ENCODE data around the gene CDKAL1. TPM values are rescaled to one million over a fixed set of nuclear protein-coding genes. Genes with fewer than 3 reads are reported as not detected.

The CDKAL1 gene
- total and polyA plus RNA-seq, 10 of the 15 experiments (the other 5 are each of a cell fraction or from before 2014, with no cell fraction given) = 10.7 to 26.9 (median 17.3) TPM

GRCh38 chr6:20978151-20978614, 443.9 kb downstream of the CDKAL1 start (continued):
- TF ChIP-seq CEBPZ (IDR thresholded peaks at IDR 0.05; ENCODE audit: low read depth, low read length) (no peak), SMC3 (IDR thresholded peaks at IDR 0.05; ENCODE audit: borderline replicate concordance, low read length) (no peak), SMARCA5 (IDR thresholded peaks at IDR 0.05) (no peak), IKZF2 (IDR thresholded peaks at IDR 0.05) (peak; percentile 67 to 72), ZSCAN29 (IDR thresholded peaks at IDR 0.05) (no peak), MYC (IDR thresholded peaks at IDR 0.05; ENCODE audit: insufficient read depth, insufficient read length, insufficient replicate concordance, low read length, severe bottlenecking) (no peak), MTA3 (IDR thresholded peaks at IDR 0.05; ENCODE audit: borderline replicate concordance, low read length) (no peak), NR2C2 (IDR thresholded peaks at IDR 0.05; ENCODE audit: borderline replicate concordance, control insufficient read depth, insufficient read length, low read depth) (no peak), BMI1 (IDR thresholded peaks at IDR 0.05; ENCODE audit: borderline replicate concordance) (no peak), SIX5 (IDR thresholded peaks at IDR 0.05; ENCODE audit: low read depth, low read length, severe bottlenecking) (no peak), NR2C1 (IDR thresholded peaks at IDR 0.05) (no peak), NFYB (IDR thresholded peaks at IDR 0.05; ENCODE audit: insufficient read depth, low read depth, low read length) (no peak), POLR2AphosphoS2 (IDR thresholded peaks at IDR 0.05; ENCODE audit: low read depth, low read length) (no peak), E4F1 (IDR thresholded peaks at IDR 0.05; ENCODE audit: borderline replicate concordance, partially characterized antibody) (no peak), MXI1 (IDR thresholded peaks at IDR 0.05; ENCODE audit: low read depth, low read length) (no peak), IKZF1 (conservative IDR thresholded peaks at IDR 0.05) (peak; percentile 53), HSF1 (IDR thresholded peaks at IDR 0.05; ENCODE audit: low read depth, low read length) (no peak), IRF4 (IDR thresholded peaks at IDR 0.05; ENCODE audit: low read depth, low read length) (0 out of 2 replicates have a peak, but pooled peaks have one; percentile 59), TCF7 (IDR thresholded peaks at IDR 0.05; ENCODE audit: borderline replicate concordance) (peak; percentile 81), EGR1 (IDR thresholded peaks at IDR 0.05; ENCODE audit: borderline replicate concordance in 1 of 2, low read depth in 2 of 2, low read length in 2 of 2) (no peak), EZH2 (IDR thresholded peaks at IDR 0.05; ENCODE audit: borderline replicate concordance, control insufficient read depth, low read depth, low read length) (no peak), KDM1A (IDR thresholded peaks at IDR 0.05; ENCODE audit: borderline replicate concordance) (no peak), BACH1 (IDR thresholded peaks at IDR 0.05; ENCODE audit: borderline replicate concordance) (no peak), CREM (IDR thresholded peaks at IDR 0.05; ENCODE audit: low read depth) (peak; percentile 20; the same call in 1 of the 2 replicates), FOXK2 (IDR thresholded peaks at IDR 0.05) (no peak), YY1 (IDR thresholded peaks at IDR 0.05; ENCODE audit: low read depth, low read length) (no peak)
